ENCODE measurements around the gene SLC4A11. TPM values are rescaled to one million over a fixed set of nuclear protein-coding genes. Genes with fewer than 3 reads are reported as not detected.

The SLC4A11 gene
- total RNA-seq, 2 donors from 2014 or later, result 0.52 TPM; not detected in 1

DNA sequence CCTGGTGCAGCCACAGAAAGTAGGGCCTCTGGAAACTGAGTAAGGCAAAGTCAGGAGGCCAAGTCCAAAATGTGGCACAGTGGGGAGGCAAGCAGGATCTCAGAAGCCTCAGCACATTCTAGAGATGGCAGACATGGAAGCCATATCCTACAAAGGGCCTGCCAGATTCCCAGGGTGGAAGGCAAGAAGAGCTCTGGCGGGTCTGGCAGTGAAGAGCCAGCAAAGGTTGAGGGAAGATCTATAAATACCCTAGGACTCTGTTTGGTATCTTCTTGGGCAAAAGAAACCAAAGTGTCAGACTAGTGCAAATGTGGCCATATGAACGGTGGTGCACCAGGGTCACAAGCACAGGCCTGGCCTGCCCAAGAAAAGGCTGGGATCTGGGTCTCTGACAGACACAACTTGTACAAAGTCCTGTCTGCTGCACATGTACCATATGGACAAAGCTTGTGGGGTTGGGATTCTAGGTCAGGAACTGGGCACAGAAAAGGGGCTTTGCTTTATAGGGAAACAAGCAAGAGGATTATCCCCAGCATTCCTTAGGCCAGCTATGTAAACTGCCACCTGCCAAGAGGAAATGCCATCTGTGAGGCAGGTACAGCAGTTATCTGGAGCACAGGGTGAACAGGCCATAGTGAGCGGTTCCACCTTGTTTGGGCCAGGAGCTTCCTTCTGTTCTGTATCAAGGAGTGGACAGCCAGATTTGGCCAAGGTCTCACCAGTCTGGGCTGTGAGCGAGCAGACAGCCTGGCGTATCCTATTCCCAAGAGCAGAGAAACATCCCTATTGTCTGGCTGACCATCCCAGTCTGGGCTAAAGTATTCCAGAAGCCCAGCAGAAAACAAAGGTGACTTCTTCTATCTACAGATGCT lies 36.3 kb upstream of the SLC4A11 start:
- 83 to 97% methylated on average over 3 to 5 of the region's 5 CpGs for WGBS, 2 donors
- no peaks in the 10 kb centered on the region for H3K9me3 ChIP-seq
- TF ChIP-seq POLR2A (IDR thresholded peaks at IDR 0.05), result no peak
- TF ChIP-seq, protein P1, sequence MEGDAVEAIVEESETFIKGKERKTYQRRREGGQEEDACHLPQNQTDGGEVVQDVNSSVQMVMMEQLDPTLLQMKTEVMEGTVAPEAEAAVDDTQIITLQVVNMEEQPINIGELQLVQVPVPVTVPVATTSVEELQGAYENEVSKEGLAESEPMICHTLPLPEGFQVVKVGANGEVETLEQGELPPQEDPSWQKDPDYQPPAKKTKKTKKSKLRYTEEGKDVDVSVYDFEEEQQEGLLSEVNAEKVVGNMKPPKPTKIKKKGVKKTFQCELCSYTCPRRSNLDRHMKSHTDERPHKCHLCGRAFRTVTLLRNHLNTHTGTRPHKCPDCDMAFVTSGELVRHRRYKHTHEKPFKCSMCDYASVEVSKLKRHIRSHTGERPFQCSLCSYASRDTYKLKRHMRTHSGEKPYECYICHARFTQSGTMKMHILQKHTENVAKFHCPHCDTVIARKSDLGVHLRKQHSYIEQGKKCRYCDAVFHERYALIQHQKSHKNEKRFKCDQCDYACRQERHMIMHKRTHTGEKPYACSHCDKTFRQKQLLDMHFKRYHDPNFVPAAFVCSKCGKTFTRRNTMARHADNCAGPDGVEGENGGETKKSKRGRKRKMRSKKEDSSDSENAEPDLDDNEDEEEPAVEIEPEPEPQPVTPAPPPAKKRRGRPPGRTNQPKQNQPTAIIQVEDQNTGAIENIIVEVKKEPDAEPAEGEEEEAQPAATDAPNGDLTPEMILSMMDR (IDR thresholded peaks at IDR 0.05), result no peak
- H3K27ac ChIP-seq, result no peak overlapping the region
- no peak for DNase-seq
- H3K4me1 ChIP-seq, result no peaks in the 10 kb centered on the region
- no peaks in the 10 kb centered on the region for H3K27me3 ChIP-seq
- H3K36me3 ChIP-seq (replicated peaks in 1 of 2; ENCODE audit: insufficient read depth in 1 of 2, low read depth in 2 of 2), result peaks cover 0 to 2% of the 10 kb centered on the region in 2 donors
- intact Hi-C loops (cut with DNase I), result no loop called here
- H3K4me3 ChIP-seq, result no peak overlapping the region
- ATAC-seq, result no peak

GRCh38 chr20:3273371-3273770 lies 34.4 kb upstream of the SLC4A11 start:
- DNase-seq, result no peak
- TF ChIP-seq, protein P1 (IDR thresholded peaks at IDR 0.05), result no peak
- H3K4me1 ChIP-seq, result no peaks in the 10 kb centered on the region
- H3K27ac ChIP-seq, result no peak overlapping the region
- 92 to 93% methylated on average over 3 to 4 of the region's 4 CpGs for WGBS, 2 donors
- no peaks in the 10 kb centered on the region for H3K9me3 ChIP-seq
- ATAC-seq, result no peak
- intact Hi-C loops (cut with DNase I), result no loop called here
- H3K4me3 ChIP-seq, result no peak overlapping the region
- H3K36me3 ChIP-seq (replicated peaks in 1 of 2; ENCODE audit: insufficient read depth in 1 of 2, low read depth in 2 of 2), result peaks cover 0 to 6% of the 10 kb centered on the region in 2 donors
- no peaks in the 10 kb centered on the region for H3K27me3 ChIP-seq

DNA sequence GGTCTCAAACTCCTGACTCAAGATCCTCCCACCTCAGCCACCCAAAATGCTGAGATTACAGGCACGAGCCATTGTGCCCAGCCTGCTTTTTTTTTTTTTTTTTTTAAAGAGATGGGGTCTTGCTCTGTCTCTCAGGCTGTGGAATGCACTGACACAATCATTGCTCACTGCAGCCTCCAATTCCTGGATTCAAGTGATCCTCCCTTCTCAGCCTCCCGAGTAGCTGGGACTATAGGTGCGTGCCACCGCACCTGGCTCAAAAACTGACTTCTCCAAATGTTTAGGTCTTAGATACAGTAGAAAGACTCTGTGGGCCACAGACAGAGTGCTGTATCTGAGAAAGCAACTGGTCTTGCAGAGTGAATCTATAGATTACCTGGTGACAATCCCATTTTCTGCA lies 31.1 kb upstream of the SLC4A11 start:
- Histone ChIP-seq H3K27ac (no peak overlapping the region), H3K4me1 (no peaks in the 10 kb centered on the region), H3K9me3 (no peaks in the 10 kb centered on the region), H3K27me3 (no peaks in the 10 kb centered on the region), H3K4me3 (no peak overlapping the region), H3K36me3 (replicated peaks in 1 of 2; ENCODE audit: insufficient read depth in 1 of 2, low read depth in 2 of 2) (peaks cover 0 to 5% of the 10 kb centered on the region in 2 donors)
- no peak for DNase-seq
- intact Hi-C loops (cut with DNase I), result no loop called here
- TF ChIP-seq, protein P1 (IDR thresholded peaks at IDR 0.05), result no peak
- no peak for TF ChIP-seq POLR2A (IDR thresholded peaks at IDR 0.05)
- WGBS, 2 donors, result 95 to 97% methylated on average over 4 of the region's 4 CpGs
- no peak for ATAC-seq

- ATAC-seq (no peak), DNase-seq (no peak)
- no peak overlapping the region for H3K4me3 ChIP-seq
- intact Hi-C loops (cut with DNase I), result no loop called here
- H3K27me3 ChIP-seq, result no peaks in the 10 kb centered on the region
- H3K9me3 ChIP-seq, result no peaks in the 10 kb centered on the region
- H3K27ac ChIP-seq, result no peak overlapping the region
- no peaks in the 10 kb centered on the region for H3K4me1 ChIP-seq
- TF ChIP-seq, protein P1 (IDR thresholded peaks at IDR 0.05), result no peak
- no peak for TF ChIP-seq POLR2A (IDR thresholded peaks at IDR 0.05)
- peaks cover 0 to 9% of the 10 kb centered on the region in 2 donors for H3K36me3 ChIP-seq (replicated peaks in 1 of 2; ENCODE audit: insufficient read depth in 1 of 2, low read depth in 2 of 2)
Measured at GRCh38 chr20:3262566-3262965, 23.6 kb upstream of the SLC4A11 start.

- peaks cover 0 to 12% of the 10 kb centered on the region in 2 donors for H3K36me3 ChIP-seq (replicated peaks in 1 of 2; ENCODE audit: insufficient read depth in 1 of 2, low read depth in 2 of 2)
- intact Hi-C loops (cut with DNase I), result no loop called here
- no peaks in the 10 kb centered on the region for H3K4me1 ChIP-seq
- TF ChIP-seq, protein P1 (IDR thresholded peaks at IDR 0.05), result no peak
- no peak for TF ChIP-seq POLR2A (IDR thresholded peaks at IDR 0.05)
- DNase-seq (no peak), ATAC-seq (no peak)
- WGBS, 2 donors, result 84 to 93% methylated on average over 5 of the region's 5 CpGs
- no peaks in the 10 kb centered on the region for H3K27me3 ChIP-seq
- H3K9me3 ChIP-seq, result no peaks in the 10 kb centered on the region
- H3K4me3 ChIP-seq, result no peak overlapping the region
- H3K27ac ChIP-seq, result no peak overlapping the region
Measured at GRCh38 chr20:3258429-3258828, 19.4 kb upstream of the SLC4A11 start.
